Urinary bladder (tissue), 4 donors: ENCODE measurements around the gene ADGRA3. TPM values are rescaled to one million over a fixed set of nuclear protein-coding genes. Genes with fewer than 3 reads are reported as not detected.

ENCODE experiments used
- DNase-seq: peaks from one replicate; pipeline ENCODE4 v3.0.0-alpha.2; 2015; ENCODE audit errors: extremely low spot score
- H3K27ac ChIP-seq: one replicate; pipeline ENCODE4 v1.5.1; 2013; ENCODE audit warnings: low read depth, mild to moderate bottlenecking, moderate library complexity
- H3K36me3 ChIP-seq: one replicate; pipeline ENCODE4 v1.6.1; 2013; ENCODE audit warnings: mild to moderate bottlenecking, moderate library complexity; ENCODE audit not compliant: insufficient read depth
- H3K4me1 ChIP-seq: one replicate; pipeline ENCODE4 v1.6.1; 2013; ENCODE audit warnings: mild to moderate bottlenecking, moderate library complexity; ENCODE audit not compliant: insufficient read depth
- H3K4me3 ChIP-seq: one replicate; pipeline ENCODE4 v1.5.1; 2013; ENCODE audit warnings: low read depth, low read length
- WGBS: extraction: QIAGEN DNeasy Blood & Tissue Kit; methylation state at CpG from one replicate; pipeline ENCODE4 v1.1.7; 2013; 5-methylcytosine and 5-hydroxymethylcytosine counted together
- polyA plus RNA-seq: library from polyadenylated mRNA; stranded (reverse); fragments of 200-250 nt; gene quantifications from one replicate; pipeline ENCODE4 v1.2.3, GENCODE V29; 2013
- total RNA-seq: library from RNA; depleted of rRNA; stranded (reverse); fragments of >200 nt; gene quantifications from one replicate; pipeline ENCODE4 v1.2.3, GENCODE V29; 2014
- donor health status: healthy with polysubstance abuse.
- donor health status: healthy.

Gene ADGRA3
- total and polyA plus RNA-seq, 2 donors: 12.3 to 67.8 TPM

DNA sequence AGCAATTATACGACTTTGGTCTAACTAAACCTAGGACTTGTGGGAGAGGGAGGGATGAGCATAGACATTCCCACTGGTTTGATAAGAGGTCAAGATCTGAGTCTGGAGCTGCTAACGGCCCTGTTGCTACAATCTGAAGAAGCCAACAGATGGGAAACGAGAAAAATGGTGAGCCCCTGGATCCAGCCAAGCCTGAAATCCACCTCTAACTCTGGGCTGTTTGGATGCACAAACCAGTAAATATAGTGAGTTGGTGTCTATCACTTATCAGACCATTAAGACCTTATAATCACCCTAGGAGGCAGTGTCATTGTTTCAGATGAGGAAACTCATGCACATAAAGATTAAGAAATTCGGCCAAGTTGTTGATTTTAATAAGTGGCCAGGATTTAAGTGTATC is 50.5 kb downstream of the ADGRA3 start:
- H3K4me3 ChIP-seq: no peak overlapping the region
- WGBS: 92% methylated on average over 4 of the region's 4 CpGs
- no peak overlapping the region for H3K27ac ChIP-seq
- H3K36me3 ChIP-seq: no peaks in the 10 kb centered on the region
- DNase-seq: no peak
- no peaks in the 10 kb centered on the region for H3K4me1 ChIP-seq

DNA sequence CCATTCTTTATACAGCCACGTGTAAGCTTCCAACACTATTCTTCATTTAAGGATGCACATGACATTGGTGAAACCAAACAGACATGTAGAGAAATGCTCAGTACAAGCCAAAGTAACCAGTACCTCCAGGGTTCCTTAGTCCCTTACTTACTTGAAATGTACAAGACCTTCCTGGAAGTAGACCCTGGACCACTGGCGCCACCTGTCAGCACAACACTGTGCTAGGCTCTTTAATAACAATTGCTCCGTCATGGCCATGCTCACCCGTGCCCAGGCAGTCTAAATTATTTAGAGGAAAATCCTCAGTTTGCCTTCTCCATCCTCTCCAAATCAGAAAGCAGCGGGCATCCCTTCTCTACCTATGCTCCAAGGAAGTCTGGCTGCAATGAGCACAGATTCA is 52.7 kb downstream of the ADGRA3 start:
- no peak for DNase-seq
- no peak overlapping the region for H3K4me3 ChIP-seq
- WGBS: 94% methylated on average over 5 of the region's 5 CpGs
- no peak overlapping the region for H3K27ac ChIP-seq
- H3K36me3 ChIP-seq: no peaks in the 10 kb centered on the region
- H3K4me1 ChIP-seq: no peaks in the 10 kb centered on the region

DNA sequence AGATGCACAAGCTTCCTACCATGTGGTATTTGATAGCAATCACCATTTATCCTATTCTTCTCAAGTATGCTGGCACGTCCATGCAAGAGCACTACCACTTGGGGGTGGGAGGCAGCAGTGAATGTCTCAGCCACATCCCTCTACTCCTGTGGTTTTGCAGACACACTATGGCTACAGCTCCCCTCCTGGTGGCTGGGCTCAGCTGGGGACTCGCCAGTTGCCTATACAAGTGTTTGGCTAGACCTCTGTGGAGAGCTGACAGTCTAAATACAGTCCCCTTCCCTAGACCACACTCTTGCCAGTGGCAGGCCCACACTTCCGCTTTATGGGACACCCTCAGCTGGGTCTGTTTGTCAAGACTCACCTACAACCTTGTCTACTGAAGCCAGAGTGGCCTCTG is 53.2 kb downstream of the ADGRA3 start:
- Histone ChIP-seq H3K27ac (no peak overlapping the region), H3K4me3 (no peak overlapping the region), H3K4me1 (no peaks in the 10 kb centered on the region), H3K36me3 (no peaks in the 10 kb centered on the region)
- 97% methylated on average over 3 of the region's 3 CpGs for WGBS
- DNase-seq: no peak

DNA sequence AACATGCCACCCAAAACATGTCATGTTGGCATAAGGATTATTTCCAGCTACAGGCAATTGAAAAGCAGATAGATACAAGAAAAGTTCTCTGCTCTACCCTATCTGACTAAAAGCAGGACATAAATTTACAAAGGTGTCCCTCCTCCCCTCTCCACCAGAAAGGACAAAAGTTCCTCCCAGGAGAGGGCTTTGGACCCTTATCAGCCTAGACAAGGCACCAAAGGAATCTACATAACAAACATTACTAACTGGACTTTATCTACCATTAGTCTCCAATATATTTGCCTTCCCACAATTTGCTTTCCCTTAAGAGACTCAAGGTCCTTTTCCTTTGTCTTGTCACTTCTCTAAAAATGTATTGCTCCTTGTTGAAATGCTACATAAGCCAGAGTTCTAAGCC is 55.6 kb downstream of the ADGRA3 start:
- H3K27ac ChIP-seq: no peak overlapping the region
- no peaks in the 10 kb centered on the region for H3K4me1 ChIP-seq
- no peak for DNase-seq
- no peak overlapping the region for H3K4me3 ChIP-seq
- H3K36me3 ChIP-seq: no peaks in the 10 kb centered on the region

DNA sequence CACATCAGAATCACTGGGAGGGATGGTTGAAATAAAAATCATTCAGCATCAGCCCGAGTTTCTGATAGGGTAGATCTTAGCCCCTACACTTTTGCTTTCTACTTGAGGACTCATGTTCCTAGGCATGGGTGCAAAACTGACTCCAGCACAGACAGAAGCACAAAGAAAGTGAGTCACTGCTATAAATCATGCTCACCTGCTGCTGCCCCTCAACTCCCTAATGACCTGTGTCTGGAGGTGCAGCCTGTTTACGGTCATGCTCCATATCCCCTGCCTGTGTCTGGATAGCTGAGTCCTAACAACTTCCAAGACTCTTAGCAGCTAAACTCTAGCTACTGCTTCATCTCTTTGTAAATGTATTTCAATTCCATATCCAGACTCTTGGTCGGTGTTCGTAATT is 57.8 kb downstream of the ADGRA3 start:
- Histone ChIP-seq H3K4me3 (no peak overlapping the region), H3K4me1 (no peaks in the 10 kb centered on the region), H3K36me3 (no peaks in the 10 kb centered on the region), H3K27ac (no peak overlapping the region)
- DNase-seq: no peak
- 93% methylated on average over 4 of the region's 4 CpGs for WGBS

DNA sequence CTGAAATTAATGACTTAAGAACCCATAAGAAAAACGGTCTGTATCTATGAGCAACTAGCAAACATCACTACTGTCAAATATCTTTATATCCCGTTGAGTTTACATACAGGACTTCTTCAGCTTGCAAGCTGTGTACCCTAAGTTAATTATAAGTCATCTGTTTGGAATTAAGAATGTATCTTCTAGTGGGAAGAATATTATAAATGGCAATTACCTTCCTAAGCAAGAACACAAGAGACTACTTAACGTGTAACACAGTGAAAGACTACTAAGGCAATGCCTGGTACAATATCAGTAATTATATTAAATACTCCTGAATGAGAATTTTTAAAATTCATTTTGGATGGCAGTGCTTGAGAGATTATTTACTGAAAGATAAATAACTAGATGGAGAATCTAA is 58.5 kb downstream of the ADGRA3 start:
- Histone ChIP-seq H3K4me1 (no peaks in the 10 kb centered on the region), H3K4me3 (no peak overlapping the region), H3K27ac (no peak overlapping the region), H3K36me3 (no peaks in the 10 kb centered on the region)
- DNase-seq: no peak
- WGBS: 76% methylated on average over 3 of the region's 3 CpGs

DNA sequence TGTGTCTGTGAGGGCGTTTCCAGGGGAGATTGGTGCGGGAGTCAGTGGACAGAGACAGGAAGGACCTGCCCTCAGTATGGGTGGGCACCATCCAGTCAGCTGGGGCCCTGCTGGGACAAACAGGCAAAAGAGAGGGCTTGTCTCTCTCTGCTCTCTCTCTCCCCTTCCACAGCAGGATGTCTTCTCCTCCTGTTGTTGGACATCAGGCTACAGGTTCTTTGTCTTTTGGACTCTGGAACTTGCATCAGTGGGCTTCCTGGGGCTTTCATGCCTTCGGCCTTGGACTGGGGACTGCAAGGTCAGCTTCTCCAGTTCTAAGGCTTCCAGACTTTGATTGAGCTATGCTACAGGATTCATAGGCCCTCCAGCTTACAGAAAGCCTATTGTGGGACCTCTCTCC is 59.6 kb downstream of the ADGRA3 start:
- no peak overlapping the region for H3K4me3 ChIP-seq
- H3K4me1 ChIP-seq: no peaks in the 10 kb centered on the region
- no peak for DNase-seq
- H3K27ac ChIP-seq: no peak overlapping the region
- WGBS: 91% methylated on average over 3 of the region's 3 CpGs
- no peaks in the 10 kb centered on the region for H3K36me3 ChIP-seq

DNA sequence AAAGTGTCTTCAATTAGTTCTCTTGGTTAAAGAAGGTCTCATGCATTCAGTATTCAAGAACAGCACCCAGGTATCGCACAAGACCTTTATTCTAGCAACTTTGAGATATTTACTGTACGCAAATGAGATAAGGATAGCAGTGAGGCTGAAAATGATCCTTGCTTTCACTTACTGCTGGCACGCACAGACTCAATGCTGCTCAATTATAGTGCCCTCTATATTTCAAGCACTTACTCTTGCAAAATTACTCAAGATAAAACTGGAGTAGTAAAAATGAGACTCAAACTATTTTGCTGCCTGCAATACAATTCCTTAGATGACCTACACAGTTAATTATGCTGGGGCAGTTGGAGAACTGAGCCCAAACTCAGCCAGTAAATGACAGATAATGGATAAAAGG is 60.9 kb downstream of the ADGRA3 start:
- H3K4me1 ChIP-seq: no peaks in the 10 kb centered on the region
- no peak overlapping the region for H3K4me3 ChIP-seq
- no peak overlapping the region for H3K27ac ChIP-seq
- no peak for DNase-seq
- H3K36me3 ChIP-seq: no peaks in the 10 kb centered on the region
- WGBS: 74% methylated on average over 3 of the region's 3 CpGs

DNA sequence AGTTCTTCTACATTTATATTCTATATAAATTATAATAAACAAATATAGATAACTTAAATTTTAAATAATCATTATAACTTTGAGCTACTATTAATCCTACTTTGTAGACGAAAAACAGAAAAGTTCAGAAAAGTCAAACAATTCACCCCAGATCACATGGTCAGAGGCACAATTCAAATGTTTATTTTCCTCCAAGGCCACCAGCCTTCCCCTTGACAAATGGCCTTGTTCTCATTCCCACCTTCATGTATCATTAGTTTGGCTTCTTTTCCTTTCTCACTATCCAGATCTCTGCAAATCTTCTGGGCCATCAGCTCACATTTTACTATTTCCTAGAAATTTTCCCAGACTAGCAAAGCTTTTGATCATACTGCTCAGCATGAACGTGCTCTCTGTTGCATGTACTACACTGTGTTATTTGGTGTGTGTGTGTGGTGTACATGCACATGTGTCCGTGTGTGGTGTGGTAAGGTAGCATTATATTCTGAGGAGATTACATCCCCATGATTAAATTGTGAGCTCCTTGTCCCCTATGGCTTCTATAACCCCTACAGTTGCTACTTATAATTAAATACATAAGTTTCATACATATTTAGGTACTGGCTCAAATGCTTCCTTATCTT is 61.5 kb downstream of the ADGRA3 start:
- Histone ChIP-seq H3K4me3 (no peak overlapping the region), H3K27ac (no peak overlapping the region), H3K36me3 (no peaks in the 10 kb centered on the region), H3K4me1 (no peaks in the 10 kb centered on the region)
- no peak for DNase-seq
- 87% methylated on average over 3 of the region's 3 CpGs for WGBS

DNA sequence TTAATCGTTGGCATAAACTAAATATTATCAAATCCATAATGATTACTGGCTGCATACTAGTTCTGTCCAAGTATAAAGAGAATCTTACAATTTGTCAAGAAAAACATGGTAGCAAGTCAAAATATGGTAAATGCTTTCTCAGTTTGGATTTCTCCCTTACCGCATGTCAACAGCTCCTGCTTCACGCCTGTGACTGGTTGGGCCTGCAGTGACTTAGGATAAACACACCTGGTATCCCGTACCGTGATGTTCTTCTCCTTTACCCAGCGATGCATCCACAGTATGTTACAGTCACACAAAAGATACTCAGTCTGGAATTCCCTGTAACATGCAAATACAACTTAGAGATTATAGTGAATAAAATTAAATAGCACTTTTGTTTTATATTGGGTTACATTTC is 71.1 kb downstream of the ADGRA3 start:
- H3K36me3 ChIP-seq: peaks cover 4% of the 10 kb centered on the region
- WGBS: 91% methylated on average over 6 of the region's 6 CpGs
- no peak overlapping the region for H3K27ac ChIP-seq
- DNase-seq: no peak
- H3K4me1 ChIP-seq: no peaks in the 10 kb centered on the region
- H3K4me3 ChIP-seq: no peak overlapping the region

DNA sequence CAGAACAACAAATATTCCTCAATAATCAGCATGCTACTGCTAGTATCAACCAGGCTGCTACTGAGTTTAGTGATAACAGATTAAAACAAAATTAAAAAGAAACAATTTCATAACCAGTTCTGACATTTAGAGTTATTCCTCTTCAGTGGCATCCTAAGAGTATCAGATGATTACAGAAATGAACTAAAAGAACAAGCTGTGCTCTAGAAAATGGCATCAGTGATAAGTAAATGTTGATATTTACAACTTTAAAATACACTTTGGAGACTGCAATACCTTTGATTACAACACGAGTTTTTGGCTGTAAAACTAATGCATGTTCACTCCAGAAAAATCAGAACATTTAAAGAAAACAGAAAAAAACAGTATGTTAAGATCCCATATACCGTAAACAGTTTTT is 72.9 kb downstream of the ADGRA3 start:
- 87% methylated on average over 2 of the region's 2 CpGs for whole genome bisulfite sequencing
- no peak overlapping the region for H3K4me3 ChIP-seq
- no peaks in the 10 kb centered on the region for H3K4me1 ChIP-seq
- H3K36me3 ChIP-seq: peaks cover 3% of the 10 kb centered on the region
- no peak for DNase-seq
- no peak overlapping the region for H3K27ac ChIP-seq

DNA sequence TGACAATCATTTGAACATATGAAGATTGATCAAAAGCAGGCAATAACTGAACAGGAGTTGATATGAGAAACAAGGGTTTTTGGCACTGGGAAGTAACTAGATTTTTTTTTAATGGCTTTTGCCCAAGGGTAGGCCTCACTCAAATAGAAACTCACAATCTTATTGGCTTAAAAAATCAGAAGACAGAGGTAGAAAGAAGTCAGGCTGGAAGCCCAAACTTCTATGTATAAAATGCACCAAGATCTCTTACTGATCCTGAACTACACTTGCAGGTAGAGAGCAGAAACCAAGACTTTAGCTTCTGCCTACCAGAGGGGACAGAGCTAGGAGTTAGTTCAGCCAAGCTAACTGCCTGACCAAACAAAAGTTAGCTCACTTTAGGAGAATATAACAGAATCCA is 74.9 kb downstream of the ADGRA3 start:
- Histone ChIP-seq H3K36me3 (peaks cover 2% of the 10 kb centered on the region), H3K4me1 (no peaks in the 10 kb centered on the region)
- no peak for DNase-seq

DNA sequence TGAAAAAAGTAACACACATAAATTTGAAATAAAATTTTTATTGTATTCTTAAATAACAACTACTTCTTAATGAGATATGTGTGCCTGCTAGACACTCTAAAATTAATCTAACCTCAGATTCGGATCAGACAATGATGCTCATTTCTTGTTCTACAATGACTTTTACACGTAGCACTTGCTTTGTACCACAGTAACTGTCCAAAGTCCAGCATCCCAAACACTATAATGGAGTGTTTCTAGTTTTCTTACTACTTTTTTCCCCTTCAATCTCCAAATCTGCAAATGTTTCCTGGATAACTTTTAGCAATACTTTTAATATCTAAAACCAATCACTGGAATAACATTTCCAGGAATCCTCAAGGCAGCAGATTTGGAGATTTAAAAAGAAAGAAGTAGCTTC is 75.9 kb downstream of the ADGRA3 start:
- no peaks in the 10 kb centered on the region for H3K4me1 ChIP-seq
- 93% methylated on average over 2 of the region's 2 CpGs for WGBS
- no peaks in the 10 kb centered on the region for H3K36me3 ChIP-seq
- no peak overlapping the region for H3K27ac ChIP-seq
- no peak overlapping the region for H3K4me3 ChIP-seq
- DNase-seq: no peak

More for the DNA sequence above, 74.9 kb downstream of the ADGRA3 start:
- H3K27ac ChIP-seq: no peak overlapping the region
- H3K4me3 ChIP-seq: no peak overlapping the region

DNA sequence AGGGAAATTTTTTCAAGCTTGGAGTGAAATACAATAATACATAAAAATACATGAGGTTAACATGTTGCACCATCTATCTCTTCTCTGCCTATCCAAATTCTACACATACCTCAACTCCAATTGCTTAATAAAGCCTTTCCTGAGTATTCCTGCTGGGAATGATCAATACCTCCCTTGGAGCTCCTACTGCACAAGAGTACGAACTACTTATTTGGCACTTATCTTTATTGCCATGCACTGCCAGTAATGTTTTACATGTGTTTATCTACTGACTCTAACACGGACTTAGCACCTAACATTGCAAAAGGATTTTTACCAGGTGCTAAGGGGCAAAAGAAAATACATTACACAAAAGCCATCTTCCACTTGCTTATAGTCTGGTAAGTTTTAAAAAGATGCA is 80.2 kb downstream of the ADGRA3 start:
- Histone ChIP-seq H3K36me3 (no peaks in the 10 kb centered on the region), H3K27ac (no peak overlapping the region), H3K4me1 (no peaks in the 10 kb centered on the region), H3K4me3 (no peak overlapping the region)
- 75% methylated on average over 2 of the region's 2 CpGs for WGBS
- DNase-seq: no peak

DNA sequence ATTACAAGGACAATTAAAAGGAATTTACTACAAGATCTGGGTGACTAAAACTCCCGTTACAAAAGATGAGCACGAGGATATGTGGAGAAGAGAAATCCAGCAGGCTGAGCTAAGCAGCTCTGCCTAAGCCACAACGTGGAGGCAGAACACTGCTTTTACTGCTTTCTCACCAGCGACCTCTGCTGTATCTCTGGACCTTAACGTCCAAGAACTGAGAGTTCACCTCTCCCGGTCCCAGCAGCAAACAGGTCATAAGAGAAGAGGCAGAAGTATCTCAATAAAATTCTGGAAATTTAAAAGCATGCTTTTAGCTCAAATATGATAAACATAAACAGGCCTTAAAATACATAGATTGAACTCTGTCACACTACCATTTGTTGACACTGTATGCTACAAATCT is 81.0 kb downstream of the ADGRA3 start:
- no peak for DNase-seq
- Histone ChIP-seq H3K4me1 (no peaks in the 10 kb centered on the region), H3K4me3 (no peak overlapping the region), H3K27ac (no peak overlapping the region), H3K36me3 (no peaks in the 10 kb centered on the region)
- WGBS: 27% methylated on average over 6 of the region's 6 CpGs
